Measurements from ENCODE around the gene CEMIP.

CEMIP gene

GRCh38 chr15:80783260-80783659 is 4.1 kb downstream of the CEMIP start:
- TF ChIP-seq CTCF (IDR thresholded peaks at IDR 0.05; ENCODE audit: low read length, missing control alignments) = no peak
- H3K4me3 ChIP-seq (replicated peaks; ENCODE audit: low read depth, low read length) = no peak overlapping the region
- no peak for DNase-seq (ENCODE audit: low read depth)

GRCh38 chr15:80785335-80785734 is 6.2 kb downstream of the CEMIP start:
- no peak for TF ChIP-seq CTCF (IDR thresholded peaks at IDR 0.05; ENCODE audit: low read length, missing control alignments)

GRCh38 chr15:80785811-80786354 is 6.7 kb downstream of the CEMIP start:
- H3K4me3 ChIP-seq (replicated peaks; ENCODE audit: low read depth, low read length) = no peak overlapping the region
- no peak for TF ChIP-seq CTCF (IDR thresholded peaks at IDR 0.05; ENCODE audit: low read length, missing control alignments)
- DNase-seq (ENCODE audit: low read depth) = no peak

More at GRCh38 chr15:80785335-80785734, 6.2 kb downstream of the CEMIP start:
- DNase-seq (ENCODE audit: low read depth) = no peak
- H3K4me3 ChIP-seq (replicated peaks; ENCODE audit: low read depth, low read length) = no peak overlapping the region

- H3K4me3 ChIP-seq (replicated peaks; ENCODE audit: low read depth, low read length) = no peak overlapping the region
- TF ChIP-seq CTCF (IDR thresholded peaks at IDR 0.05; ENCODE audit: low read length, missing control alignments) = no peak
- DNase-seq (ENCODE audit: low read depth) = no peak
These were observed 8.1 kb downstream of the CEMIP start for GRCh38 chr15:80787316-80787715.

- no peak for DNase-seq (ENCODE audit: low read depth)
- TF ChIP-seq CTCF (IDR thresholded peaks at IDR 0.05; ENCODE audit: low read length, missing control alignments) = no peak
- no peak overlapping the region for H3K4me3 ChIP-seq (replicated peaks; ENCODE audit: low read depth, low read length)
These were observed 9.4 kb downstream of the CEMIP start for GRCh38 chr15:80788536-80788935.

- no peak for DNase-seq (ENCODE audit: low read depth)
- TF ChIP-seq CTCF (IDR thresholded peaks at IDR 0.05; ENCODE audit: low read length, missing control alignments) = no peak
- H3K4me3 ChIP-seq (replicated peaks; ENCODE audit: low read depth, low read length) = no peak overlapping the region
These were observed 10.1 kb downstream of the CEMIP start for GRCh38 chr15:80789296-80789695.

GRCh38 chr15:80789796-80790195 is 10.6 kb downstream of the CEMIP start:
- H3K4me3 ChIP-seq (replicated peaks; ENCODE audit: low read depth, low read length) = no peak overlapping the region
- no peak for DNase-seq (ENCODE audit: low read depth)
- no peak for TF ChIP-seq CTCF (IDR thresholded peaks at IDR 0.05; ENCODE audit: low read length, missing control alignments)
